Testis (tissue), 3 donors: Measurements from ENCODE around the gene MORN4. TPM values are rescaled to one million over a fixed set of nuclear protein-coding genes. Genes with fewer than 3 reads are reported as not detected.

Experiments
- DNase-seq: peaks from one replicate; pipeline ENCODE4 v3.0.0-alpha.2; 2019
- H3K27ac ChIP-seq, 2 donors: fragments of 200-600 bp; sonication (generic); one replicate each; pipeline ENCODE4 v1.5.1; 2019
- H3K27me3 ChIP-seq: fragments of 200-600 bp; sonication (generic); one replicate; pipeline ENCODE4 v1.5.1; 2019
- H3K36me3 ChIP-seq: fragments of 200-600 bp; sonication (generic); one replicate; pipeline ENCODE4 v1.5.1; 2017; ENCODE audit warnings: low read depth; ENCODE audit errors: missing control alignments
- H3K4me1 ChIP-seq: fragments of 200-600 bp; sonication (generic); one replicate; pipeline ENCODE4 v1.5.1; 2019
- H3K4me3 ChIP-seq, 2 donors: fragments of 200-600 bp; sonication (generic); one replicate each; pipeline ENCODE4 v1.5.1; 2017 to 2019
- H3K9me3 ChIP-seq: fragments of 200-600 bp; sonication (generic); one replicate; pipeline ENCODE4 v1.5.1; 2017
- POLR2A ChIP-seq: fragments of 450-650 bp; IDR thresholded peaks from one replicate; pipeline ENCODE4 v1.6.1; 2017; ENCODE audit warnings: antibody characterized with exemption, mild to moderate bottlenecking, moderate library complexity
- WGBS, 2 donors: methylation state at CpG; one replicate each; pipeline ENCODE4 v1.1.5; 2018; 5-methylcytosine and 5-hydroxymethylcytosine counted together
- intact Hi-C: fragments of 100-400 bp; cut with DNase I; formaldehyde crosslinking; loops from one replicate; pipeline ENCODE4 v1.15.1; 2023; ENCODE audit warnings: low total_unique reads
- polyA plus RNA-seq: library from polyadenylated mRNA; stranded (reverse); fragments of 350-450 nt; fragmentation: Illumina TruSeq; extraction: RNeasy Lipid Tissue Mini Kit (QIAGEN cat#74804); gene quantifications from one replicate; pipeline ENCODE4 v1.2.3, GENCODE V29; 2014; ENCODE audit warnings: low read depth, low replicate concordance; ENCODE audit not compliant: insufficient read depth
- total RNA-seq, 2 donors: library from RNA; depleted of rRNA; stranded (reverse); fragments of >200 nt; gene quantifications; one replicate each; pipeline ENCODE4 v1.2.3, GENCODE V29; 2016
- TF ChIP-seq, protein P1 (sequence below), 3 experiments: fragments of 450-650 bp in 2 of 3; fragments of 200-600 bp in 1 of 3; sonication (generic) in 1 of 3; IDR thresholded peaks; one replicate each; pipeline ENCODE4 v1.5.1; 2016 to 2019; ENCODE audit warnings: antibody characterized with exemption in 3 of 3, mild to moderate bottlenecking in 2 of 3, moderate library complexity in 1 of 3

MORN4 gene
- total and polyA plus RNA-seq, 3 donors from 2014 or later, result 7.1 to 23.3 (median 7.5) TPM

DNA sequence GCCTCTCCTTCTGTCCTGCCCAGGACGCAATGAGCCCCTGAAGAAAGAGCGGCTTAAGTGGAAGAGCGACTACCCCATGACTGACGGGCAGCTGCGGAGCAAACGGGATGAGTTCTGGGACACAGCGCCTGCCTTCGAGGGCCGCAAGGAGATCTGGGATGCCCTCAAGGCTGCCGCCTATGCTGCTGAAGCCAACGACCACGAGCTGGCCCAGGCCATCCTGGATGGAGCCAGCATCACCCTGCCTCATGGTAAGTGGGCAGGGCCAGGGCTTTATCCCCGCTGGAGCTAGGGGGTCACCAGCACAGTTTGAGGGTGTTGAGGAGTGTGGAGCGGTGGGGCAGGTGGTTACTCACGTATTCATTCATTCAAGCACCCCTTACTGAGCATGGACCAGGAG lies 65.4 kb downstream of the MORN4 start:
- Histone ChIP-seq H3K27ac (no peak overlapping the region), H3K4me1 (peaks cover 1% of the 10 kb centered on the region), H3K9me3 (no peaks in the 10 kb centered on the region), H3K27me3 (no peaks in the 10 kb centered on the region), H3K36me3 (no peaks in the 10 kb centered on the region), H3K4me3 (no peak overlapping the region)
- no peak for DNase-seq
- no peak for TF ChIP-seq POLR2A
- TF ChIP-seq, protein P1, sequence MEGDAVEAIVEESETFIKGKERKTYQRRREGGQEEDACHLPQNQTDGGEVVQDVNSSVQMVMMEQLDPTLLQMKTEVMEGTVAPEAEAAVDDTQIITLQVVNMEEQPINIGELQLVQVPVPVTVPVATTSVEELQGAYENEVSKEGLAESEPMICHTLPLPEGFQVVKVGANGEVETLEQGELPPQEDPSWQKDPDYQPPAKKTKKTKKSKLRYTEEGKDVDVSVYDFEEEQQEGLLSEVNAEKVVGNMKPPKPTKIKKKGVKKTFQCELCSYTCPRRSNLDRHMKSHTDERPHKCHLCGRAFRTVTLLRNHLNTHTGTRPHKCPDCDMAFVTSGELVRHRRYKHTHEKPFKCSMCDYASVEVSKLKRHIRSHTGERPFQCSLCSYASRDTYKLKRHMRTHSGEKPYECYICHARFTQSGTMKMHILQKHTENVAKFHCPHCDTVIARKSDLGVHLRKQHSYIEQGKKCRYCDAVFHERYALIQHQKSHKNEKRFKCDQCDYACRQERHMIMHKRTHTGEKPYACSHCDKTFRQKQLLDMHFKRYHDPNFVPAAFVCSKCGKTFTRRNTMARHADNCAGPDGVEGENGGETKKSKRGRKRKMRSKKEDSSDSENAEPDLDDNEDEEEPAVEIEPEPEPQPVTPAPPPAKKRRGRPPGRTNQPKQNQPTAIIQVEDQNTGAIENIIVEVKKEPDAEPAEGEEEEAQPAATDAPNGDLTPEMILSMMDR (IDR thresholded peaks at IDR 0.05), result no peak
- WGBS, 2 donors, result 93 to 95% methylated on average over 15 of the region's 15 CpGs
- intact Hi-C loops, result no loop called here

DNA sequence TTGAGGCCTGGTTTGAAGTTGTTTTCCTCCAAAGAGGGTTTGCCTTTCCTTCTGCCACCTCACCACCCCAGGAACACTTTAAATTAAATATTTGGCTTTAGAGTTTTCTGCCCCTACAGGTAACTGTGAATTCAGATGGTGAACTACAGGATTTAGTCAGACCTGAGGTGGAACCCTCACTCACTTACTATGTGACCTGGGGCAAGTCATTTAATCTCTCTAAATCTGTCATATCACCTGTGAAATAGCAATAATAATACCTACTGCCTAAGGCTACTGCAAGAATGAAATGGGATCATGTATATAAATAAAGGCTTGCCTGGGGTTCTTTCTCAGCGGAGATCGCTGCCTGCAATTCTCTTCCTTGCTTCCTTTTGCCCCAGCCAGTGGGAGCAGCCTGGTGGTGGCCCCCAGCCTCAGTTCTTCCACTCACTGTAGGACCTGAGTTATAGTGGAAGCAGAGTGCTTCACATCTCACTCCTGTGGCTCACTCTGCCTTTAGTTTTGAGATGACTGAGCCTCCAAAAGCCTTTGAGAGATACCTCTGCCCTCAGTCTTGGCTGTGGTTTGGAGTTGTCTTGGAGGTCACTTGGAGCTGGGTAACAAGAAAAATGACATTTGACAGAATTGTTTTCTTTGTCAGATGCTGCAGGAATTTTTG lies 66.8 kb downstream of the MORN4 start:
- Histone ChIP-seq H3K27ac (no peak overlapping the region), H3K36me3 (no peaks in the 10 kb centered on the region), H3K27me3 (no peaks in the 10 kb centered on the region), H3K4me1 (no peaks in the 10 kb centered on the region), H3K9me3 (no peaks in the 10 kb centered on the region), H3K4me3 (no peak overlapping the region)
- WGBS, 2 donors, result 96 to 100% methylated on average over 2 of the region's 2 CpGs
- intact Hi-C loops, result no loop called here
- TF ChIP-seq POLR2A, result no peak
- TF ChIP-seq, protein P1 (IDR thresholded peaks at IDR 0.05), result no peak
- DNase-seq, result no peak

DNA sequence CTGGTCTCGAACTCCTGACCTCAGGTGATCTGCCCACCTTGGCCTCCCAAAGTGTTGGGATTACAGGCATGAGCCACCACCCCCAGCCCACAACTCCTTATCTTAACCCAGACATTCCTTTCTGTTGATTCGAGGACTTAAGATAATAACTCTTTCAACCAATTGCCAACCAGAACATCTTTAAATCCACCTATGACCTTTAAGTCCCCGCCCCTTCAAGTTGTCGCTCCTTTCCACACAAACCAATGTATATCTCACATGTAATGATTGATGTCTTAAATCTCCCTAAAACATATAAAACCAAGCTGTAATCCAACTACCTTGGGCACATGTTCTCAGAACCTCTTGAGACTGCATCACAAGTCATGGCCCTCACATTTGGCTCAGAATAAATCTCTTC lies 68.5 kb downstream of the MORN4 start:
- H3K27me3 ChIP-seq, result no peaks in the 10 kb centered on the region
- DNase-seq, result no peak
- H3K27ac ChIP-seq, result no peak overlapping the region
- WGBS, 2 donors, result 82 to 84% methylated on average over 4 of the region's 4 CpGs
- H3K36me3 ChIP-seq, result no peaks in the 10 kb centered on the region
- intact Hi-C loops, result no loop called here
- H3K4me1 ChIP-seq, result peaks cover 5% of the 10 kb centered on the region
- no peaks in the 10 kb centered on the region for H3K9me3 ChIP-seq
- TF ChIP-seq, protein P1 (IDR thresholded peaks at IDR 0.05), result no peak
- no peak for TF ChIP-seq POLR2A
- no peak overlapping the region for H3K4me3 ChIP-seq

Other genes with a start within 250 kb of the MORN4 start
- gene RRP12, start 232.2 kb downstream of the MORN4 start, total RNA-seq, result 10 to 100 TPM; 53.5 to 54.6 TPM
- gene RRP12, start 232.2 kb downstream of the MORN4 start, polyA plus RNA-seq, result 38.1 TPM
- gene PGAM1, start 207.3 kb downstream of the MORN4 start, total RNA-seq, result 100 to 1,000 TPM; 244 to 279 TPM
- gene PGAM1, start 207.3 kb downstream of the MORN4 start, polyA plus RNA-seq, result 238 TPM
- gene EXOSC1, start 187.5 kb downstream of the MORN4 start, total RNA-seq, result 10 to 100 TPM; 24.5 to 27.9 TPM
- gene EXOSC1, start 187.5 kb downstream of the MORN4 start, polyA plus RNA-seq, result 31.4 TPM
- gene ZDHHC16, start 187.3 kb downstream of the MORN4 start, total RNA-seq, result 10 to 100 TPM; 42.8 to 58.0 TPM
- gene ZDHHC16, start 187.3 kb downstream of the MORN4 start, polyA plus RNA-seq, result 40.5 TPM
- 100 to 1,000 TPM; 206 to 253 TPM for gene MMS19, start 135.1 kb downstream of the MORN4 start, total RNA-seq
- 109 TPM for gene MMS19, start 135.1 kb downstream of the MORN4 start, polyA plus RNA-seq
- 100 to 1,000 TPM; 111 to 143 TPM for gene UBTD1, start 134.6 kb downstream of the MORN4 start, total RNA-seq
- gene UBTD1, start 134.6 kb downstream of the MORN4 start, polyA plus RNA-seq, result 74.1 TPM
- 1 to 10 TPM in 1 of 2 donors, under 1 TPM in 1; 0.43 to 1.9 TPM for gene ANKRD2, start 60.7 kb downstream of the MORN4 start, total RNA-seq
- 3.5 TPM for gene ANKRD2, start 60.7 kb downstream of the MORN4 start, polyA plus RNA-seq
- gene HOGA1, start 49.1 kb downstream of the MORN4 start, total RNA-seq, result under 1 TPM; 0.25 to 0.55 TPM
- gene HOGA1, start 49.1 kb downstream of the MORN4 start, polyA plus RNA-seq, result 1.5 TPM
- 100 to 1,000 TPM; 108 to 373 TPM for gene C10orf62, start 43.8 kb downstream of the MORN4 start, total RNA-seq
- gene C10orf62, start 43.8 kb downstream of the MORN4 start, polyA plus RNA-seq, result 304 TPM
- gene PI4K2A, start 7.2 kb upstream of the MORN4 start, total RNA-seq, result 10 to 100 TPM; 27.4 to 31.0 TPM
- 24.2 TPM for gene PI4K2A, start 7.2 kb upstream of the MORN4 start, polyA plus RNA-seq
- gene AVPI1, start 53.7 kb upstream of the MORN4 start, total RNA-seq, result 10 to 100 TPM; 23.0 to 28.3 TPM
- gene AVPI1, start 53.7 kb upstream of the MORN4 start, polyA plus RNA-seq, result 26.4 TPM
- 10 to 100 TPM in 1 of 2 donors, 1 to 10 TPM in 1; 8.7 to 13.6 TPM for gene MARVELD1, start 80.2 kb upstream of the MORN4 start, total RNA-seq
- gene MARVELD1, start 80.2 kb upstream of the MORN4 start, polyA plus RNA-seq, result 21.9 TPM
- 10 to 100 TPM; 64.8 to 66.4 TPM for gene ZFYVE27, start 103.6 kb upstream of the MORN4 start, total RNA-seq
- 38.4 TPM for gene ZFYVE27, start 103.6 kb upstream of the MORN4 start, polyA plus RNA-seq
- gene SFRP5, start 138.5 kb upstream of the MORN4 start, total RNA-seq, result 1 to 10 TPM in 1 of 2 donors, under 1 TPM in 1; 0.99 to 2.0 TPM
- 1.2 TPM for gene SFRP5, start 138.5 kb upstream of the MORN4 start, polyA plus RNA-seq
- 1 to 10 TPM; 1.1 TPM for gene GOLGA7B, start 216.3 kb upstream of the MORN4 start, total RNA-seq
- 1.3 TPM for gene GOLGA7B, start 216.3 kb upstream of the MORN4 start, polyA plus RNA-seq